Measurements from ENCODE around the gene RSPH3.

DNA sequence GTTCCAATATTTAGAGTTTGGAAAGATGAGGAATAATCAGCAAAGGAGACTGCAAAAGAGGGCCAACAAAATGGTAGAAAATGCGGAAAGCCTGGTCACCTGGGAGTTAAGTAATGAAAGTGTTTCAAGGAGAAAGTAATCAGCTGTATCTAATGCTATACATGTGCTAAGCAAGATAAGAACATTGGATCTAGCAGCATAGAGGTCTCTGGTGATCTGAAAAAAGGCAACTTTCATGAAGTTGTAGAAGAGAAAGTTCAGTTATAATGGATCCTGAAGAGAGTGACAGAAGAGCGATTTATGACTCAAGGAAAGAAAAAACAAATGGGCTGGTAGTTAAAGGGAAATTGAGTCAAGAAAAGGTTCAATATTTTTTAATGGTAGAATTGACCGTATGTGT, 4.6 kb upstream of the RSPH3 start:
- TF ChIP-seq, protein P1, sequence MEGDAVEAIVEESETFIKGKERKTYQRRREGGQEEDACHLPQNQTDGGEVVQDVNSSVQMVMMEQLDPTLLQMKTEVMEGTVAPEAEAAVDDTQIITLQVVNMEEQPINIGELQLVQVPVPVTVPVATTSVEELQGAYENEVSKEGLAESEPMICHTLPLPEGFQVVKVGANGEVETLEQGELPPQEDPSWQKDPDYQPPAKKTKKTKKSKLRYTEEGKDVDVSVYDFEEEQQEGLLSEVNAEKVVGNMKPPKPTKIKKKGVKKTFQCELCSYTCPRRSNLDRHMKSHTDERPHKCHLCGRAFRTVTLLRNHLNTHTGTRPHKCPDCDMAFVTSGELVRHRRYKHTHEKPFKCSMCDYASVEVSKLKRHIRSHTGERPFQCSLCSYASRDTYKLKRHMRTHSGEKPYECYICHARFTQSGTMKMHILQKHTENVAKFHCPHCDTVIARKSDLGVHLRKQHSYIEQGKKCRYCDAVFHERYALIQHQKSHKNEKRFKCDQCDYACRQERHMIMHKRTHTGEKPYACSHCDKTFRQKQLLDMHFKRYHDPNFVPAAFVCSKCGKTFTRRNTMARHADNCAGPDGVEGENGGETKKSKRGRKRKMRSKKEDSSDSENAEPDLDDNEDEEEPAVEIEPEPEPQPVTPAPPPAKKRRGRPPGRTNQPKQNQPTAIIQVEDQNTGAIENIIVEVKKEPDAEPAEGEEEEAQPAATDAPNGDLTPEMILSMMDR (IDR thresholded peaks at IDR 0.05 in 2 of 3, conservative IDR thresholded peaks at IDR 0.05 in 1 of 3; ENCODE audit: borderline replicate concordance in 1 of 3, insufficient read depth in 1 of 3, low read depth in 2 of 3, low read length in 2 of 3), result no peak
- TF ChIP-seq, protein P2, sequence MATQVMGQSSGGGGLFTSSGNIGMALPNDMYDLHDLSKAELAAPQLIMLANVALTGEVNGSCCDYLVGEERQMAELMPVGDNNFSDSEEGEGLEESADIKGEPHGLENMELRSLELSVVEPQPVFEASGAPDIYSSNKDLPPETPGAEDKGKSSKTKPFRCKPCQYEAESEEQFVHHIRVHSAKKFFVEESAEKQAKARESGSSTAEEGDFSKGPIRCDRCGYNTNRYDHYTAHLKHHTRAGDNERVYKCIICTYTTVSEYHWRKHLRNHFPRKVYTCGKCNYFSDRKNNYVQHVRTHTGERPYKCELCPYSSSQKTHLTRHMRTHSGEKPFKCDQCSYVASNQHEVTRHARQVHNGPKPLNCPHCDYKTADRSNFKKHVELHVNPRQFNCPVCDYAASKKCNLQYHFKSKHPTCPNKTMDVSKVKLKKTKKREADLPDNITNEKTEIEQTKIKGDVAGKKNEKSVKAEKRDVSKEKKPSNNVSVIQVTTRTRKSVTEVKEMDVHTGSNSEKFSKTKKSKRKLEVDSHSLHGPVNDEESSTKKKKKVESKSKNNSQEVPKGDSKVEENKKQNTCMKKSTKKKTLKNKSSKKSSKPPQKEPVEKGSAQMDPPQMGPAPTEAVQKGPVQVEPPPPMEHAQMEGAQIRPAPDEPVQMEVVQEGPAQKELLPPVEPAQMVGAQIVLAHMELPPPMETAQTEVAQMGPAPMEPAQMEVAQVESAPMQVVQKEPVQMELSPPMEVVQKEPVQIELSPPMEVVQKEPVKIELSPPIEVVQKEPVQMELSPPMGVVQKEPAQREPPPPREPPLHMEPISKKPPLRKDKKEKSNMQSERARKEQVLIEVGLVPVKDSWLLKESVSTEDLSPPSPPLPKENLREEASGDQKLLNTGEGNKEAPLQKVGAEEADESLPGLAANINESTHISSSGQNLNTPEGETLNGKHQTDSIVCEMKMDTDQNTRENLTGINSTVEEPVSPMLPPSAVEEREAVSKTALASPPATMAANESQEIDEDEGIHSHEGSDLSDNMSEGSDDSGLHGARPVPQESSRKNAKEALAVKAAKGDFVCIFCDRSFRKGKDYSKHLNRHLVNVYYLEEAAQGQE (IDR thresholded peaks at IDR 0.05; ENCODE audit: low read depth), result no peak
- TF ChIP-seq EZH2 (IDR thresholded peaks at IDR 0.05) (no peak), CEBPB (IDR thresholded peaks at IDR 0.05; ENCODE audit: low read depth) (no peak), ELF1 (IDR thresholded peaks at IDR 0.05; ENCODE audit: borderline replicate concordance, low read depth) (no peak), FOSL1 (IDR thresholded peaks at IDR 0.05; ENCODE audit: low read depth) (no peak), POLR2A (IDR thresholded peaks at IDR 0.05; ENCODE audit: borderline replicate concordance, extremely low read depth, insufficient read depth, insufficient read length) (no peak), SP1 (IDR thresholded peaks at IDR 0.05; ENCODE audit: low read depth) (no peak), CBX3 (IDR thresholded peaks at IDR 0.05; ENCODE audit: low read depth) (no peak), JUND (IDR thresholded peaks at IDR 0.05) (no peak), SRF (IDR thresholded peaks at IDR 0.05; ENCODE audit: low read depth) (no peak)
- TF ChIP-seq, protein P3, sequence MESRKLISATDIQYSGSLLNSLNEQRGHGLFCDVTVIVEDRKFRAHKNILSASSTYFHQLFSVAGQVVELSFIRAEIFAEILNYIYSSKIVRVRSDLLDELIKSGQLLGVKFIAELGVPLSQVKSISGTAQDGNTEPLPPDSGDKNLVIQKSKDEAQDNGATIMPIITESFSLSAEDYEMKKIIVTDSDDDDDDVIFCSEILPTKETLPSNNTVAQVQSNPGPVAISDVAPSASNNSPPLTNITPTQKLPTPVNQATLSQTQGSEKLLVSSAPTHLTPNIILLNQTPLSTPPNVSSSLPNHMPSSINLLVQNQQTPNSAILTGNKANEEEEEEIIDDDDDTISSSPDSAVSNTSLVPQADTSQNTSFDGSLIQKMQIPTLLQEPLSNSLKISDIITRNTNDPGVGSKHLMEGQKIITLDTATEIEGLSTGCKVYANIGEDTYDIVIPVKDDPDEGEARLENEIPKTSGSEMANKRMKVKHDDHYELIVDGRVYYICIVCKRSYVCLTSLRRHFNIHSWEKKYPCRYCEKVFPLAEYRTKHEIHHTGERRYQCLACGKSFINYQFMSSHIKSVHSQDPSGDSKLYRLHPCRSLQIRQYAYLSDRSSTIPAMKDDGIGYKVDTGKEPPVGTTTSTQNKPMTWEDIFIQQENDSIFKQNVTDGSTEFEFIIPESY (IDR thresholded peaks at IDR 0.05; ENCODE audit: extremely low read depth, insufficient replicate concordance, low read length), result no peak
- TF ChIP-seq, protein P4, sequence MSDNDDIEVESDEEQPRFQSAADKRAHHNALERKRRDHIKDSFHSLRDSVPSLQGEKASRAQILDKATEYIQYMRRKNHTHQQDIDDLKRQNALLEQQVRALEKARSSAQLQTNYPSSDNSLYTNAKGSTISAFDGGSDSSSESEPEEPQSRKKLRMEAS (IDR thresholded peaks at IDR 0.05), result no peak

All from HCT116 (cell line).